ENCODE data around the gene DACH1.

DACH1 gene

DNA sequence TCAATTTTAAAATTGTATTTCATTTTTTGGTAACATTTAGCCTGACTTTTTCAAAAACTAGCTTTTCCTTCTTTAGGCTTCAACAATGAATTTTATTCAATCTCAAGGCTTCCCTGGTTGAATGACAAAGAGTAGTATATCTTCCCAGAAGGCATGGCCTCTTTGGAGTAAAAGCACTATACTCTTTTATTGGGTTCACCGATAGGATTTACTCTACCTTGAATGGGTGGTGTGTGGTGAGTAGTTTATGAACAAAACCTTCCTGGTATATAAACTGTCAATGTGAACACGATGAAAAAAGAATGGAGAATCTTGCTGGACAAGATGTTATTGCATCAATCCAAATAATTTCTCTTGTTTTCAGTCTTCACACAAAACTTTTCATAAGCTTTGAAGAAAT is 167.7 kb downstream of the DACH1 start (continued):
- no peak for TF ChIP-seq POU6F1 (CRISPR knock-in tag; IDR thresholded peaks at IDR 0.05; ENCODE audit: borderline replicate concordance, low read depth)
- TF ChIP-seq GLIS3 (CRISPR knock-in tag; IDR thresholded peaks at IDR 0.05): no peak
- TF ChIP-seq, protein P1, sequence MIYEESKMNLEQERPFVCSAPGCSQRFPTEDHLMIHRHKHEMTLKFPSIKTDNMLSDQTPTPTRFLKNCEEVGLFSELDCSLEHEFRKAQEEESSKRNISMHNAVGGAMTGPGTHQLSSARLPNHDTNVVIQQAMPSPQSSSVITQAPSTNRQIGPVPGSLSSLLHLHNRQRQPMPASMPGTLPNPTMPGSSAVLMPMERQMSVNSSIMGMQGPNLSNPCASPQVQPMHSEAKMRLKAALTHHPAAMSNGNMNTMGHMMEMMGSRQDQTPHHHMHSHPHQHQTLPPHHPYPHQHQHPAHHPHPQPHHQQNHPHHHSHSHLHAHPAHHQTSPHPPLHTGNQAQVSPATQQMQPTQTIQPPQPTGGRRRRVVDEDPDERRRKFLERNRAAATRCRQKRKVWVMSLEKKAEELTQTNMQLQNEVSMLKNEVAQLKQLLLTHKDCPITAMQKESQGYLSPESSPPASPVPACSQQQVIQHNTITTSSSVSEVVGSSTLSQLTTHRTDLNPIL (CRISPR knock-in tag; IDR thresholded peaks at IDR 0.05; ENCODE audit: low read depth): no peak
- TF ChIP-seq CSRNP3 (CRISPR knock-in tag; IDR thresholded peaks at IDR 0.05): no peak

DNA sequence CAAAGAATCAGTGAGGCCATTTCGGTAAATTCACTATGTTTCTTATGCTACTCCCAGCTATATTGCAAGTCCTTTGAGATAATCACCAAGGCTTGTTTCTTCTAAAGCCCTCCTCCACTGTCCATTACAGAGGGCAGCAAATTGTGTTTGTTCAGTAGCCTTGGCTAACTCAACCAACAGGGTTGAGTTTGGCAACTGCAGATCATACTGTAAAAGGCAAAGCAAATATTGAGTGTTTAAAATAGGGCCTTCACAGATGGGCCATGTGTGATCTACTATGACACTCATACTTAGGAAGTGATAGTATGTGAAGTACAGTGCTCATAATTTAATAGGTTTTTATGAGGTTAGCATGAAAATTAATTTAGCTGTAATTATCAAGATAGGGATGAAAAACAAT is 171.3 kb downstream of the DACH1 start:
- ATAC-seq: no peak
- TF ChIP-seq ZC3H10 (CRISPR knock-in tag; IDR thresholded peaks at IDR 0.05) (no peak), ESRRG (CRISPR knock-in tag; IDR thresholded peaks at IDR 0.05) (no peak), TSHZ2 (CRISPR knock-in tag; IDR thresholded peaks at IDR 0.05) (no peak), ZNF70 (CRISPR knock-in tag; IDR thresholded peaks at IDR 0.05) (no peak), ZFP30 (CRISPR knock-in tag; IDR thresholded peaks at IDR 0.05) (no peak), RARB (CRISPR knock-in tag; IDR thresholded peaks at IDR 0.05) (no peak)
- TF ChIP-seq, protein P1 (CRISPR knock-in tag; IDR thresholded peaks at IDR 0.05; ENCODE audit: low read depth): no peak

DNA sequence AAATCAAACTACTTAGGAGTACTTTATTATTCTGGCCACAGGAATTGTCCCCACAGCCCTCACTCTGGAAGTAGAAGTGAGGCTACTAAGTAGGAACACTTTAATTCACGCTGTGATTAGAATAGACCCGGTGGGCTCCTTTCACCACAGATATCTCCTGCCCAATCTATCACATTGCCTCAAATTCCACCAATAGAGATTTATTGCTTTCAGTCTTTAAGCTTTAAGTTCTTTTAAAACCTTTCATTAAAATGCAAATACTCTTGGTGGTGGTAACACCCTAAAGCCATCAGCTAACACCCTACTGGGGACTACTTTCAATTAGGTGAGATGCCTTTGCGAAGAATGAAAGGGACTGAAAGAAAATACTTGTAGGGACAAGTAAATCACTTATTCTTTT is 181.9 kb downstream of the DACH1 start:
- ATAC-seq: no peak
- no peak for TF ChIP-seq CSRNP3 (CRISPR knock-in tag; IDR thresholded peaks at IDR 0.05)
- TF ChIP-seq ZFP3 (CRISPR knock-in tag; IDR thresholded peaks at IDR 0.05): no peak
- TF ChIP-seq TOX (CRISPR knock-in tag; IDR thresholded peaks at IDR 0.05; ENCODE audit: borderline replicate concordance): no peak
- no peak for TF ChIP-seq ZC3H10 (CRISPR knock-in tag; IDR thresholded peaks at IDR 0.05)
- no peak for TF ChIP-seq ISL1 (CRISPR knock-in tag; IDR thresholded peaks at IDR 0.05)
- TF ChIP-seq POU6F1 (CRISPR knock-in tag; IDR thresholded peaks at IDR 0.05; ENCODE audit: borderline replicate concordance, low read depth): no peak
- TF ChIP-seq CSDC2 (CRISPR knock-in tag; IDR thresholded peaks at IDR 0.05): no peak
- no peak for TF ChIP-seq ZNF70 (CRISPR knock-in tag; IDR thresholded peaks at IDR 0.05)

GRCh38 chr13:71681901-71682613 is 184.9 kb downstream of the DACH1 start:
- no peak for ATAC-seq
- TF ChIP-seq CSDC2 (CRISPR knock-in tag; IDR thresholded peaks at IDR 0.05) (no peak), OSR1 (CRISPR knock-in tag; IDR thresholded peaks at IDR 0.05) (no peak), POU6F1 (CRISPR knock-in tag; IDR thresholded peaks at IDR 0.05; ENCODE audit: borderline replicate concordance, low read depth) (no peak), ARNTL (CRISPR knock-in tag; IDR thresholded peaks at IDR 0.05; ENCODE audit: borderline replicate concordance, low read depth) (no peak), ZFP3 (CRISPR knock-in tag; IDR thresholded peaks at IDR 0.05) (no peak), SNAI2 (CRISPR knock-in tag; IDR thresholded peaks at IDR 0.05) (no peak), ZNF565 (CRISPR knock-in tag; conservative IDR thresholded peaks at IDR 0.05; ENCODE audit: low read depth) (no peak)

Data from SK-N-SH treated with all-trans-retinoic acid at 6 μM for 48 hours (cell line).